ENCODE data around the gene SH3RF2.
"Not testable (repeated sequence)": the region's sequence is repeated elsewhere in the genome, so short reads cannot be mapped to it uniquely, and the experiment has no call there.

Gene SH3RF2

GRCh38 chr5:146073239-146073900 lies 137.0 kb downstream of the SH3RF2 start:
- H3K4me3 ChIP-seq (ENCODE audit: low read depth, low read length), result no peak overlapping the region

- H3K4me3 ChIP-seq (ENCODE audit: low read depth, low read length), result no peak overlapping the region
These were observed 139.7 kb downstream of the SH3RF2 start for GRCh38 chr5:146076028-146076427.

- no peak overlapping the region for H3K4me3 ChIP-seq (ENCODE audit: low read depth, low read length)
These were observed 140.1 kb downstream of the SH3RF2 start for GRCh38 chr5:146076455-146076854.

GRCh38 chr5:146078566-146078965 lies 142.2 kb downstream of the SH3RF2 start:
- H3K4me3 ChIP-seq (ENCODE audit: low read depth, low read length), result no peak overlapping the region

GRCh38 chr5:146079695-146080373 lies 143.5 kb downstream of the SH3RF2 start:
- H3K4me3 ChIP-seq (ENCODE audit: low read depth, low read length), result no peak overlapping the region

GRCh38 chr5:146081556-146081955 lies 145.2 kb downstream of the SH3RF2 start:
- no peak overlapping the region for H3K4me3 ChIP-seq (ENCODE audit: low read depth, low read length)

- H3K4me3 ChIP-seq (ENCODE audit: low read depth, low read length), result no peak overlapping the region
These were observed 146.4 kb downstream of the SH3RF2 start for GRCh38 chr5:146082798-146083197.

GRCh38 chr5:146084376-146084775 lies 148.0 kb downstream of the SH3RF2 start:
- no peak overlapping the region for H3K4me3 ChIP-seq (ENCODE audit: low read depth, low read length)

GRCh38 chr5:146088098-146088497 lies 151.7 kb downstream of the SH3RF2 start:
- no peak overlapping the region for H3K4me3 ChIP-seq (ENCODE audit: low read depth, low read length)

GRCh38 chr5:146089287-146089686 lies 152.9 kb downstream of the SH3RF2 start:
- no peak overlapping the region for H3K4me3 ChIP-seq (ENCODE audit: low read depth, low read length)

- H3K4me3 ChIP-seq (ENCODE audit: low read depth, low read length), result no peak overlapping the region
These were observed 155.5 kb downstream of the SH3RF2 start for GRCh38 chr5:146091881-146092280.

GRCh38 chr5:146098047-146098446 lies 161.7 kb downstream of the SH3RF2 start:
- H3K4me3 ChIP-seq (ENCODE audit: low read depth, low read length), result no peak overlapping the region

- H3K4me3 ChIP-seq (ENCODE audit: low read depth, low read length), result no peak overlapping the region
These were observed 165.3 kb downstream of the SH3RF2 start for GRCh38 chr5:146101646-146102045.

GRCh38 chr5:146103594-146103993 lies 167.2 kb downstream of the SH3RF2 start:
- H3K4me3 ChIP-seq (ENCODE audit: low read depth, low read length), result no peak overlapping the region

- no peak within 1 kb of the TSS for H3K4me3 ChIP-seq (ENCODE audit: low read depth, low read length)
These were observed 169.1 kb downstream of the SH3RF2 start, which contains the start of gene PLAC8L1 for GRCh38 chr5:146105477-146105876. PLAC8L1 (minus strand) TSS chr5:146105577; CDS start chr5:146104311, 1,266 bp downstream.

GRCh38 chr5:146107901-146108300 lies 171.5 kb downstream of the SH3RF2 start:
- H3K4me3 ChIP-seq (ENCODE audit: low read depth, low read length), result no peak overlapping the region

GRCh38 chr5:146108870-146109269 lies 172.5 kb downstream of the SH3RF2 start:
- H3K4me3 ChIP-seq (ENCODE audit: low read depth, low read length), result not testable (repeated sequence)

- H3K4me3 ChIP-seq (ENCODE audit: low read depth, low read length), result no peak overlapping the region
These were observed 173.0 kb downstream of the SH3RF2 start for GRCh38 chr5:146109379-146109778.

- H3K4me3 ChIP-seq (ENCODE audit: low read depth, low read length), result no peak overlapping the region
These were observed 175.0 kb downstream of the SH3RF2 start for GRCh38 chr5:146111409-146111808.

GRCh38 chr5:146112476-146112875 lies 176.1 kb downstream of the SH3RF2 start:
- H3K4me3 ChIP-seq (ENCODE audit: low read depth, low read length), result no peak overlapping the region

Measured in iPS-11a (cell line).